Adipocyte (in vitro differentiated cells): ENCODE measurements around the gene EBI3.

ENCODE experiments used
- DNase-seq: peaks from one replicate; pipeline ENCODE4 v3.0.0-alpha.2; 2015; ENCODE audit warnings: low read depth
- H3K27me3 ChIP-seq: replicated peaks from 2 replicates; pipeline ENCODE4 v1.7.0; 2013; ENCODE audit warnings: mild to moderate bottlenecking, low read length, moderate library complexity; ENCODE audit not compliant: control insufficient read depth, insufficient read depth
- H3K36me3 ChIP-seq: 2 replicates; pipeline ENCODE4 v1.7.0; 2013; ENCODE audit warnings: low read length, mild to moderate bottlenecking, moderate library complexity; ENCODE audit not compliant: control insufficient read depth, insufficient read depth, severe bottlenecking
- H3K4me1 ChIP-seq: 2 replicates; pipeline ENCODE4 v1.7.0; 2013; ENCODE audit warnings: mild to moderate bottlenecking, low read length, moderate library complexity; ENCODE audit not compliant: control insufficient read depth, insufficient read depth
- H3K4me3 ChIP-seq: 2 replicates; pipeline ENCODE4 v1.7.0; 2013; ENCODE audit warnings: mild to moderate bottlenecking, low read length, moderate library complexity
- H3K9ac ChIP-seq: 2 replicates; pipeline ENCODE4 v1.7.0; 2013; ENCODE audit warnings: mild to moderate bottlenecking, low read length, moderate library complexity
- H3K9me3 ChIP-seq: 2 replicates; pipeline ENCODE4 v1.7.0; 2013; ENCODE audit warnings: mild to moderate bottlenecking, low read length, moderate library complexity; ENCODE audit not compliant: control insufficient read depth

The EBI3 gene

GRCh38 chr19:4229179-4229931 lies at the start of gene EBI3:
Gene EBI3 (plus strand): TSS chr19:4229523. CDS start chr19:4229551, 28 bp downstream.
- peak; percentile 57 for DNase-seq
- Histone ChIP-seq H3K4me1 (peaks cover 3% of the 10 kb centered on the region), H3K9ac (no peak within 1 kb of the TSS), H3K27me3 (peaks cover 37% of the 10 kb centered on the region), H3K36me3 (no peaks in the 10 kb centered on the region), H3K4me3 (no peak within 1 kb of the TSS), H3K9me3 (no peaks in the 10 kb centered on the region)

GRCh38 chr19:4181053-4181508 lies 48.2 kb upstream of the EBI3 start:
- DNase-seq, result no peak
- H3K4me1 ChIP-seq, result peaks cover 12% of the 10 kb centered on the region
- H3K9me3 ChIP-seq, result no peaks in the 10 kb centered on the region
- H3K27me3 ChIP-seq, result no peaks in the 10 kb centered on the region
- H3K36me3 ChIP-seq, result peaks cover 15% of the 10 kb centered on the region
- peak overlapping the region; percentile 29 for H3K9ac ChIP-seq
- peak overlapping the region; percentile 96 for H3K4me3 ChIP-seq

GRCh38 chr19:4182084-4182810 lies 47.1 kb upstream of the EBI3 start, which contains the start of the genes ANKRD24 and SIRT6:
Gene ANKRD24 (plus strand): TSS chr19:4182689. CDS start chr19:4186426, 3,737 bp downstream.
Gene SIRT6 (minus strand): TSS chr19:4182563. CDS start chr19:4182539, 24 bp downstream.
- peak; percentile 98 for DNase-seq

GRCh38 chr19:4183967-4184717 lies 45.2 kb upstream of the EBI3 start:
- peaks cover 17% of the 10 kb centered on the region for H3K4me1 ChIP-seq
- no peaks in the 10 kb centered on the region for H3K27me3 ChIP-seq
- H3K36me3 ChIP-seq, result peaks cover 10% of the 10 kb centered on the region
- no peak overlapping the region for H3K4me3 ChIP-seq
- DNase-seq, result no peak
- no peak overlapping the region for H3K9ac ChIP-seq
- H3K9me3 ChIP-seq, result no peaks in the 10 kb centered on the region

More at GRCh38 chr19:4182084-4182810, 47.1 kb upstream of the EBI3 start, which contains the start of the genes ANKRD24 and SIRT6:
- peaks cover 17% of the 10 kb centered on the region for H3K4me1 ChIP-seq
- H3K27me3 ChIP-seq, result no peaks in the 10 kb centered on the region
- H3K4me3 ChIP-seq, result peak within 1 kb of the TSS; percentile 96
- H3K9me3 ChIP-seq, result no peaks in the 10 kb centered on the region
- peak within 1 kb of the TSS; percentile 93 for H3K9ac ChIP-seq
- H3K36me3 ChIP-seq, result peaks cover 13% of the 10 kb centered on the region

- Histone ChIP-seq H3K4me1 (peaks cover 17% of the 10 kb centered on the region), H3K9ac (no peak overlapping the region), H3K27me3 (no peaks in the 10 kb centered on the region), H3K36me3 (peaks cover 4% of the 10 kb centered on the region), H3K4me3 (no peak overlapping the region), H3K9me3 (no peaks in the 10 kb centered on the region)
- DNase-seq, result no peak
These were observed 44.5 kb upstream of the EBI3 start for GRCh38 chr19:4184718-4185352.

GRCh38 chr19:4185413-4186086 lies 43.8 kb upstream of the EBI3 start:
- Histone ChIP-seq H3K9ac (no peak overlapping the region), H3K4me3 (no peak overlapping the region), H3K27me3 (no peaks in the 10 kb centered on the region), H3K4me1 (peaks cover 17% of the 10 kb centered on the region), H3K36me3 (no peaks in the 10 kb centered on the region), H3K9me3 (no peaks in the 10 kb centered on the region)
- no peak for DNase-seq

GRCh38 chr19:4186087-4186993 lies 43.0 kb upstream of the EBI3 start:
- peaks cover 12% of the 10 kb centered on the region for H3K4me1 ChIP-seq
- no peaks in the 10 kb centered on the region for H3K36me3 ChIP-seq
- no peaks in the 10 kb centered on the region for H3K27me3 ChIP-seq
- no peak overlapping the region for H3K4me3 ChIP-seq
- H3K9ac ChIP-seq, result peak overlapping the region; percentile 56
- no peaks in the 10 kb centered on the region for H3K9me3 ChIP-seq
- peak; percentile 87 for DNase-seq

GRCh38 chr19:4187313-4188122 lies 41.8 kb upstream of the EBI3 start:
- H3K9me3 ChIP-seq, result no peaks in the 10 kb centered on the region
- no peak overlapping the region for H3K4me3 ChIP-seq
- no peaks in the 10 kb centered on the region for H3K36me3 ChIP-seq
- peaks cover 9% of the 10 kb centered on the region for H3K4me1 ChIP-seq
- no peak for DNase-seq
- H3K9ac ChIP-seq, result no peak overlapping the region
- H3K27me3 ChIP-seq, result no peaks in the 10 kb centered on the region

GRCh38 chr19:4189641-4190040 lies 39.7 kb upstream of the EBI3 start:
- Histone ChIP-seq H3K27me3 (peaks cover 9% of the 10 kb centered on the region), H3K9ac (no peak overlapping the region), H3K36me3 (no peaks in the 10 kb centered on the region), H3K4me3 (no peak overlapping the region), H3K9me3 (no peaks in the 10 kb centered on the region), H3K4me1 (peaks cover 5% of the 10 kb centered on the region)
- DNase-seq, result no peak
